Natural killer cell (primary cell): Measurements from ENCODE around the gene ZNRD2. TPM values are rescaled to one million over a fixed set of nuclear protein-coding genes. Genes with fewer than 3 reads are reported as not detected.
A peak's percentile ranks its signal among the peaks of the same experiment; 100 is the strongest.

Experiments used
- ATAC-seq, 3 donors: fragments of 150-1000 bp in 2 of 3; fragments of 200-7000 bp in 1 of 3; cut with Tn5 transposase; 1 replicate in 1 of 3; 2 replicates in 2 of 3; pipeline ENCODE4 v1.10.0; 2021; ENCODE audit warnings: mild to moderate bottlenecking in 2 of 3, moderate library complexity in 2 of 3
- DNase-seq, 2 donors: peaks; one replicate each; pipeline versions ENCODE4 v3.0.0 to v3.0.0-alpha.2; 2013 to 2021; ENCODE audit warnings: mixed read lengths in 1 of 2
- H3K27ac ChIP-seq: one replicate; pipeline ENCODE4 v1.5.1; 2013; ENCODE audit warnings: mild to moderate bottlenecking, low read length
- H3K27me3 ChIP-seq: one replicate; pipeline ENCODE4 v1.6.1; 2013; ENCODE audit warnings: low read length; ENCODE audit not compliant: control insufficient read depth, insufficient read depth
- H3K36me3 ChIP-seq: one replicate; pipeline ENCODE4 v1.6.1; 2013; ENCODE audit warnings: low read length; ENCODE audit not compliant: control insufficient read depth, insufficient read depth
- H3K4me1 ChIP-seq: one replicate; pipeline ENCODE4 v1.6.1; 2013; ENCODE audit warnings: low read length; ENCODE audit not compliant: control insufficient read depth, insufficient read depth
- H3K4me3 ChIP-seq: one replicate; pipeline ENCODE4 v1.5.1; 2013; ENCODE audit warnings: low read length
- H3K9me3 ChIP-seq: one replicate; pipeline ENCODE4 v1.6.1; 2013; ENCODE audit warnings: low read length; ENCODE audit not compliant: control insufficient read depth, insufficient read depth
- H3K27ac Mint-ChIP-seq, 2 donors: one replicate each; pipeline ENCODE4 v1.8.0; 2022; ENCODE audit warnings: mild to moderate bottlenecking in 2 of 2, mixed read lengths in 2 of 2, moderate library complexity in 1 of 2
- H3K27me3 Mint-ChIP-seq, 2 donors: one replicate each; pipeline ENCODE4 v1.8.0; 2022; ENCODE audit warnings: low read depth in 2 of 2, mixed read lengths in 2 of 2
- H3K36me3 Mint-ChIP-seq: one replicate; pipeline ENCODE4 v1.8.0; 2022; ENCODE audit warnings: mixed read lengths
- H3K4me1 Mint-ChIP-seq, 2 donors: one replicate each; pipeline ENCODE4 v1.8.0; 2022; ENCODE audit warnings: mixed read lengths in 2 of 2
- H3K4me3 Mint-ChIP-seq: one replicate; pipeline ENCODE4 v1.8.0; 2022; ENCODE audit warnings: mild to moderate bottlenecking, moderate library complexity, mixed read lengths
- H3K9me3 Mint-ChIP-seq, 2 donors: one replicate each; pipeline ENCODE4 v1.8.0; 2022; ENCODE audit warnings: mixed read lengths in 2 of 2
- CTCF ChIP-seq: fragments of 200-600 bp; IDR thresholded peaks from one replicate; pipeline ENCODE4 v1.8.0; 2022; ENCODE audit warnings: antibody characterized with exemption
- WGBS: methylation state at CpG from one replicate; pipeline ENCODE4 v1.1.7; 2013; ENCODE audit warnings: missing lambda C conversion rate; ENCODE audit not compliant: insufficient coverage; 5-methylcytosine and 5-hydroxymethylcytosine counted together
- intact Hi-C: fragments of 100-400 bp; cut with micrococcal nuclease; formaldehyde crosslinking; loops from one replicate; pipeline ENCODE4 v1.14.2; 2022
- total RNA-seq, 4 donors: library from RNA; stranded (reverse); fragments of 120-200 nt in 1 of 4; gene quantifications; one replicate each; pipeline versions ENCODE4 v1.2.3 to v1.2.4, GENCODE V29; 2013 to 2022

ZNRD2 gene
- total RNA-seq, 3 donors from 2014 or later (not counting 1 experiment from before 2014, with no cell fraction given): 40.9 to 64.1 (median 60.0) TPM

- Histone ChIP-seq H3K27me3 (no peaks in the 10 kb centered on the region), H3K36me3 (peaks cover 10% of the 10 kb centered on the region), H3K4me1 (peaks cover 73% of the 10 kb centered on the region), H3K4me3 (no peak overlapping the region), H3K9me3 (no peaks in the 10 kb centered on the region), H3K27ac (no peak overlapping the region)
- no peaks in the 10 kb centered on the region for H3K27me3 Mint-ChIP-seq
- no peaks in the 10 kb centered on the region for H3K36me3 Mint-ChIP-seq
- ATAC-seq: no peak
- TF ChIP-seq CTCF: no peak
- peaks cover 46 to 68% of the 10 kb centered on the region in 2 donors for H3K4me1 Mint-ChIP-seq
- WGBS: 82% methylated on average over 9 of the region's 9 CpGs
- intact Hi-C loops: no loop called here
- peak overlapping the region; percentile 60 to 64 for H3K27ac Mint-ChIP-seq
- peak overlapping the region; percentile 28 for H3K4me3 Mint-ChIP-seq
- no peaks in the 10 kb centered on the region for H3K9me3 Mint-ChIP-seq
- peak in 1 of 2 donors; percentile 33 for DNase-seq
Measured at GRCh38 chr11:65552388-65552951, 17.8 kb upstream of the ZNRD2 start.

DNA sequence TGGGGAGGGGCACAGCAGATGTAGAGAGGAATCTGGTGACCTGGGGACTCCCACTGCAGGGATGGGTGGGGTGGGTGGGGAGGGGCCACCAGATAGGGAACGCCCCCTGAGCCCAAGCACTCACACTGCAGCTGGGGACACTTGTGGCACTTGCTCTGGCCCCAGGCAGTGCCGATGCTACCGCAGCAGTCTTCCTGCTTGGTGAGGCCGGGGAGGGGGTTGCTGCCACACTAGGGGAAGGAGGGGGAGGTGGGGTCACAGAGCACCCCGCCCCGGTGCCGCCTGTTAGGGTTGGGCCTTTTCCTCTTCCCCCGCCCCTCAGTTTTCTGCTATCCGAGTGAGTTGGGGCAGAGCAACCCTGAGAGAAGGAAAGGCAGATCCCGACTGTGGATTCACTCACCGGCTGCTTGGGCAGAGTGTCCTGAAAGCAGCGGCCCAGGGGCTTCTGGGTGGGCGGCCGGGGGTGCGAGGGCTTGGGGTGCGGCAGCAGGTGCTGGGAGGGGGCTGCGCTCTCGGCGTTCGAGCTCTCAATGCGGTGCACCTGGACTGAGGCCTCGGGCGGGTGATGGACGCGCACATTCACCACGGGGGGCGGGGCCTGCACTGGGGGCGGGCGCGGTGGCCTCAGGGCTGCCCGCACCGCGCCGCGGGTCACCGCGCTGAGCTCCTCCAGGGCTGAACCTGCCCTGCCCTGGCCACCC lies 16.8 kb upstream of the ZNRD2 start:
- ATAC-seq: peak; percentile 48 to 75 (median 54)
- intact Hi-C loops: no loop called here
- Mint-ChIP-seq H3K27ac (peak overlapping the region in 1 of 2 donors; percentile 38), H3K9me3 (no peaks in the 10 kb centered on the region), H3K4me1 (peaks cover 39 to 62% of the 10 kb centered on the region in 2 donors), H3K4me3 (peak overlapping the region; percentile 42), H3K27me3 (no peaks in the 10 kb centered on the region), H3K36me3 (no peaks in the 10 kb centered on the region)
- H3K4me1 ChIP-seq: peaks cover 65% of the 10 kb centered on the region
- H3K27me3 ChIP-seq: no peaks in the 10 kb centered on the region
- no peak overlapping the region for H3K4me3 ChIP-seq
- WGBS: 43% methylated on average over 37 of the region's 37 CpGs
- peaks cover 10% of the 10 kb centered on the region for H3K36me3 ChIP-seq
- TF ChIP-seq CTCF: no peak
- peak in 1 of 2 donors; percentile 87 for DNase-seq
- H3K27ac ChIP-seq: peak overlapping the region; percentile 12
- no peaks in the 10 kb centered on the region for H3K9me3 ChIP-seq

- peak overlapping the region; percentile 67 for H3K4me3 Mint-ChIP-seq
- peaks cover 39 to 61% of the 10 kb centered on the region in 2 donors for H3K4me1 Mint-ChIP-seq
- DNase-seq (peak in 1 of 2 donors; percentile 43), ATAC-seq (no peak)
- no peak overlapping the region for H3K4me3 ChIP-seq
- WGBS: 74% methylated on average over 27 of the region's 27 CpGs
- no peaks in the 10 kb centered on the region for H3K9me3 Mint-ChIP-seq
- H3K27me3 ChIP-seq: no peaks in the 10 kb centered on the region
- H3K27me3 Mint-ChIP-seq: no peaks in the 10 kb centered on the region
- intact Hi-C loops: no loop called here
- peak overlapping the region; percentile 58 for H3K27ac ChIP-seq
- no peaks in the 10 kb centered on the region for H3K9me3 ChIP-seq
- peak overlapping the region; percentile 88 to 95 for H3K27ac Mint-ChIP-seq
- H3K4me1 ChIP-seq: peaks cover 69% of the 10 kb centered on the region
- H3K36me3 ChIP-seq: peaks cover 7% of the 10 kb centered on the region
- no peaks in the 10 kb centered on the region for H3K36me3 Mint-ChIP-seq
- TF ChIP-seq CTCF: no peak
Measured at GRCh38 chr11:65554057-65554818, 16.0 kb upstream of the ZNRD2 start.
